ENCODE measurements around the gene COX10. TPM values are rescaled to one million over a fixed set of nuclear protein-coding genes. Genes with fewer than 3 reads are reported as not detected.

The COX10 gene
- total RNA-seq, 1 donor from 2014 or later = 24.5 TPM

- DNase-seq (ENCODE audit: extremely low spot score, unreplicated experiment) = no peak
- H3K4me1 Mint-ChIP-seq (ENCODE audit: unreplicated experiment) = no peaks in the 10 kb centered on the region
- no peak for TF ChIP-seq CTCF (conservative IDR thresholded peaks at IDR 0.05)
- no peaks in the 10 kb centered on the region for H3K27me3 Mint-ChIP-seq
- H3K27ac Mint-ChIP-seq = no peak overlapping the region
- no peak overlapping the region for H3K4me3 Mint-ChIP-seq
- no peaks in the 10 kb centered on the region for H3K36me3 Mint-ChIP-seq
- H3K9me3 Mint-ChIP-seq = no peaks in the 10 kb centered on the region
Observed at GRCh38 chr17:14245002-14245401, 175.7 kb downstream of the COX10 start.

GRCh38 chr17:14245629-14246028 lies 176.3 kb downstream of the COX10 start:
- Mint-ChIP-seq H3K27me3 (no peaks in the 10 kb centered on the region), H3K4me1 (ENCODE audit: unreplicated experiment) (no peaks in the 10 kb centered on the region), H3K9me3 (no peaks in the 10 kb centered on the region), H3K36me3 (no peaks in the 10 kb centered on the region), H3K27ac (no peak overlapping the region), H3K4me3 (no peak overlapping the region)
- no peak for DNase-seq (ENCODE audit: extremely low spot score, unreplicated experiment)
- TF ChIP-seq CTCF (conservative IDR thresholded peaks at IDR 0.05) = no peak

Other genes starting within 250 kb of the COX10 start
- not detected in 2 replicates for gene CDRT15, start 167.4 kb downstream of the COX10 start, total RNA-seq (ENCODE audit: low replicate concordance)
- gene HS3ST3B1, start 231.6 kb downstream of the COX10 start, total RNA-seq (ENCODE audit: low replicate concordance) = 6.6 and 12.9 TPM in 2 replicates

All from type B pancreatic cell (in vitro differentiated cells).